GM12873 (cell line): ENCODE data around the gene PRAMEF10.
"Not testable (repeated sequence)": the region's sequence is repeated elsewhere in the genome, so short reads cannot be mapped to it uniquely, and the experiment has no call there.

Experiments used
- TF ChIP-seq, protein P1 (sequence below): IDR thresholded peaks from 2 replicates; pipeline ENCODE4 v1.5.1; 2012; ENCODE audit warnings: low read depth, mild to moderate bottlenecking, moderate library complexity, low read length, control low read depth; ENCODE audit not compliant: insufficient read depth; ENCODE audit errors: missing control alignments

Gene PRAMEF10

GRCh38 chr1:12848620-12849019 is 49.5 kb downstream of the PRAMEF10 start, which contains the start of gene HNRNPCL1:
TSS of gene HNRNPCL1 (minus strand) at chr1:12848720. CDS start at chr1:12848289, 431 bp downstream.
- TF ChIP-seq, protein P1, sequence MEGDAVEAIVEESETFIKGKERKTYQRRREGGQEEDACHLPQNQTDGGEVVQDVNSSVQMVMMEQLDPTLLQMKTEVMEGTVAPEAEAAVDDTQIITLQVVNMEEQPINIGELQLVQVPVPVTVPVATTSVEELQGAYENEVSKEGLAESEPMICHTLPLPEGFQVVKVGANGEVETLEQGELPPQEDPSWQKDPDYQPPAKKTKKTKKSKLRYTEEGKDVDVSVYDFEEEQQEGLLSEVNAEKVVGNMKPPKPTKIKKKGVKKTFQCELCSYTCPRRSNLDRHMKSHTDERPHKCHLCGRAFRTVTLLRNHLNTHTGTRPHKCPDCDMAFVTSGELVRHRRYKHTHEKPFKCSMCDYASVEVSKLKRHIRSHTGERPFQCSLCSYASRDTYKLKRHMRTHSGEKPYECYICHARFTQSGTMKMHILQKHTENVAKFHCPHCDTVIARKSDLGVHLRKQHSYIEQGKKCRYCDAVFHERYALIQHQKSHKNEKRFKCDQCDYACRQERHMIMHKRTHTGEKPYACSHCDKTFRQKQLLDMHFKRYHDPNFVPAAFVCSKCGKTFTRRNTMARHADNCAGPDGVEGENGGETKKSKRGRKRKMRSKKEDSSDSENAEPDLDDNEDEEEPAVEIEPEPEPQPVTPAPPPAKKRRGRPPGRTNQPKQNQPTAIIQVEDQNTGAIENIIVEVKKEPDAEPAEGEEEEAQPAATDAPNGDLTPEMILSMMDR: not testable (repeated sequence)
